Omental fat pad (tissue), 4 donors: Measurements from ENCODE around the gene CPD. TPM values are rescaled to one million over a fixed set of nuclear protein-coding genes. Genes with fewer than 3 reads are reported as not detected.
"Not testable (repeated sequence)": the region's sequence is repeated elsewhere in the genome, so short reads cannot be mapped to it uniquely, and the experiment has no call there.

Experiments
- ATAC-seq: fragments of 150-250 bp; one replicate; pipeline ENCODE4 v1.9.1; 2016; ENCODE audit warnings: mild to moderate bottlenecking, moderate library complexity; ENCODE audit not compliant: low FRiP score
- DNase-seq: peaks from one replicate; pipeline ENCODE4 v3.0.0-alpha.2; 2019; ENCODE audit warnings: low spot score
- CTCF ChIP-seq, 3 donors: fragments of 450-650 bp; IDR thresholded peaks; one replicate each; pipeline ENCODE4 v1.5.1; 2016 to 2017; ENCODE audit warnings: antibody characterized with exemption in 3 of 3, mild to moderate bottlenecking in 3 of 3, moderate library complexity in 2 of 3
- total RNA-seq, 4 donors: library from RNA; depleted of rRNA; stranded (reverse); fragments of >200 nt; gene quantifications; one replicate each; pipeline ENCODE4 v1.1.0, GENCODE V29; 2016

The CPD gene
- total RNA-seq, 4 donors from 2014 or later = 57.2 to 101 (median 82.2) TPM

GRCh38 chr17:30450125-30451027 lies 71.6 kb downstream of the CPD start:
- no peak for TF ChIP-seq CTCF (IDR thresholded peaks at IDR 0.05)
- ATAC-seq (peak; percentile 48), DNase-seq (no peak)

- no peak for TF ChIP-seq CTCF (IDR thresholded peaks at IDR 0.05)
- no peak for ATAC-seq
- DNase-seq = no peak
Observed at GRCh38 chr17:30454635-30455034, 75.9 kb downstream of the CPD start.

GRCh38 chr17:30458371-30458770 lies 79.6 kb downstream of the CPD start:
- ATAC-seq (no peak), DNase-seq (no peak)
- TF ChIP-seq CTCF (IDR thresholded peaks at IDR 0.05) = no peak

- not testable (repeated sequence) for ATAC-seq, DNase-seq
Observed at GRCh38 chr17:30458797-30459413, 80.2 kb downstream of the CPD start.

- DNase-seq (no peak), ATAC-seq (no peak)
- no peak for TF ChIP-seq CTCF (IDR thresholded peaks at IDR 0.05)
Observed at GRCh38 chr17:30468465-30468864, 89.7 kb downstream of the CPD start.

- no peak for TF ChIP-seq CTCF (IDR thresholded peaks at IDR 0.05)
- DNase-seq = no peak
Observed at GRCh38 chr17:30472238-30472890, 93.6 kb downstream of the CPD start.

GRCh38 chr17:30475206-30475605 lies 96.5 kb downstream of the CPD start:
- TF ChIP-seq CTCF (IDR thresholded peaks at IDR 0.05) = no peak
- no peak for ATAC-seq

More at GRCh38 chr17:30472238-30472890, 93.6 kb downstream of the CPD start:
- ATAC-seq = no peak

More at GRCh38 chr17:30475206-30475605, 96.5 kb downstream of the CPD start:
- DNase-seq = no peak
